HPDE6-E6E7 (cell line): Measurements from ENCODE around the gene GPRC5A.

Experiments used
- DNase-seq: peaks from one replicate; pipeline ENCODE4 v3.0.0; 2011; ENCODE audit warnings: missing footprints; ENCODE audit errors: extremely low spot score

GPRC5A gene

DNA sequence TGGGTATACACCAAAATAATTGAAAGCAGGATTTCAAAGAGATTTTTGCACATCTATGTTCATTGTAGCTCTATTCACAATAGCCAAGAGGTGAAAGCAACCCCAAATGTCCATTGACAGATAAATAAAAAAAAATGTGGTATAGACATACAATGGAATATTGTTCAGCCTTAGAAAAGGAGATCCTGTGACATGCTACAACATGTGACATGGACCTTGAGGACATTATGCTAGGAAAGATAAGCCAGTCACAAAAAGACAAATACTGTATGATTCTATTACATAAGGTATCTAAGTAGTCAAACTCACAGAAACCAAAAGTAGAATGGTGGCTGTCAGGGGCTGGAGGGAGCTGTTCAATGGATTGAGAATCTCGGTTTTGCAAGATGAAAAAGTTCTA is 48.5 kb downstream of the GPRC5A start:
- no peak for DNase-seq

DNA sequence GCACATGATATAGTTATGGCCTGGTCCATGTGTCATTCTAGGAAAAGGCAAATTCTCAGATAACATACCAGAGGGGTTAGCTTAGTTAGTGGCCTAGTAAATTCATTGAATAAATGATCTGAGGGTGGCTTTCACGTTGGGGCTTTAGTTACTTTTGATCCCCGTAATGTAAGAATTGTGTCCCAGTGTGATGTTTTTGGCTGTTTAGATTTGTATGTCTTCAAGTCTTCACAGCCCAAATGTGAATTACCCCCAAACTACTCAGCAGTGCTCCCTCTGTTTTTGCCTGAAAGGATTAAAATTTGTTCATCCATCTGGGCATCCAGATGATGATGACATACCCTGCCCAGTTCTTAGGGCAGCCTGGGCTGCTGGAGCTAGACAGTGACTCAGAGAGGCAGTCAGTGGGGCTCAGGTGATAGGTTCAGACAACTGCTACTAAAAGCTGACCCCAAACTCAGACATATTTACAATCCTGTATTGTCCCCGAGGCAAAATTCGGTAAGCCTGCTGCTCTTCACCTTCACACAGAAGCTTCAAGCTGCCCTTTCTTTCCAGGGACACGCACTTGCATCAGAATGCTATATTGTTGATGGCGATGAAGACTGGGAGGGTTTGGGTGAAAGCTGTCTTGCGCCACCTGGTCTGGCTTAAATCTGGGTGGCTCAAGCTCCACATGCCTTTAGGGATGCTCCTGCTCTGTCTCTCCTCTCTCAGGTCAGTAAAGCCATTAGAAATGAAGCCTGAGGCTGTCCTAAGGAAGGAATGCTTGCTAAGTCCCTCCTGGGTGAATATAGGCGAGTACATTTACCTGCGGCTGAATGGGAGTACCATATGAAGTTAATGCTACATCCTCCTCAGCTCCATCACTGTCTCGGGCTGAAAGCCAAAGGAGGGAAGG is 50.3 kb downstream of the GPRC5A start:
- no peak for DNase-seq

DNA sequence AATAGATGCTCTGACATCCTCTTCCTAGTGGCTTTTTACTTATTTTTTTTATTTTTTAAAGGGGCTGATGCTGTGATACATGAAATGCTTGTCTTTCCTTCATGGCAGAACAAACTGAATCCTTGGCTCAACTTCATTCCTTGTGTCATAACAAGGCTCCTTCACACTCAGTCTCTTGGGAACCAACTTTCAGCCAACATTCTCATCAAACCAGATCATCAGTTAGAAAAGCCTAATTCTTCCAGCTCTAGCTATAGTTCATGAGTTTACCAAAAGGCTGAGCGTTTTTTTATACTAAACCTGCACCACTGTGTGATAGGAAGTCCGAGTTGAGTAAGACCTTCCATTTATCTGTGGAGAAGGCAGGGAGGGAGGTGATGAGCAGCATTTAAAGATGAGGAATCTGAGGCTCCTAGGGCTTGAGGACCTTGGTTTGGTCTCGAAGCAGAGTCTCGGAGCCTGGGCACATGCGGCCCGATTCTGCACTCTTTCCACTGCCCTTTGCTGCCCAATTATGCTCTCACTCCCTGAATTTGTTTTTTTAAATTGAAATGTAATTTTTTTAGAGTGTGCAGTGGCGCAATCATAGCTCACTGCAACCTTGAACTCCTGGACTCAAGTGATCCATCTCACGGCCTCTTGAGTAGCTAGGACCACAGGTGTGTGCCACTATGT is 52.4 kb downstream of the GPRC5A start:
- DNase-seq: no peak

DNA sequence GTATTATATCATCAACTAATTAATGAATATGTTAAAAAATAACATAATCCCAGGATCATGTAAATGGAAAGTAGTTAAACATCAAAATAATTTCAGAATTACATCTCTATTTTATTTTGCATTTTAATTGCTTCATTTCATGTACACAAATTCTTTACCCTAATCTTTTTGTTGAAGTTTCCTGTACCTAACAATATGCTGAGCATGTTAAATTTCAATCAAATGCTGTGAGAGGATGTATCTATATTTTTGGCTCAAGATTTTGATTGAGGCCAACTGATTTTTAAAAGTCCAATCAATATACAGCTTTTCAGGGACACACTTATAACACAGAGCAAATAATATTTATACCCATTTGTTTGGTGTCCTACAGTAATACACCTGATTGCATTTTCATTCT is 54.2 kb downstream of the GPRC5A start:
- no peak for DNase-seq

- DNase-seq: no peak
These were observed 55.5 kb downstream of the GPRC5A start for GRCh38 chr12:12946686-12947355.

DNA sequence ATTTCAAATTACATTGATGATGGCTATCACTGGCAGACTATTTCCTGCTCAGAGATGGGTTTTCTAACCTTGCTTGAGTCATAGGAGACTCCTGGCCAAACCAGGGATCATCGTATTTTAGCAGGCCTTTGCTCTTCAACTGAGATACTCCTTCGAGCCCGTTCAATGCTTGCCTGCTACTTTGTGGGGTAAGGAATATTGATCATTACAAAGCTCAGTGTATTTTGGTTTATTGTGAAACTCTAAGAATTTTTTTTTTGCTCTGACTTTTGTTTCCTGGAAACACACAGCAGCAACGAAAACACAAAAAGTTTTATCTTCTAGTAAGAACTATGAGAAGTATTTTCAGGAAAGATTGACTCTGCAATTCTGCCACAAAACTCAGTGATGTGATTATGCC is 56.5 kb downstream of the GPRC5A start:
- no peak for DNase-seq

- DNase-seq: no peak
These were observed 60.1 kb downstream of the GPRC5A start for GRCh38 chr12:12951504-12951903.

DNA sequence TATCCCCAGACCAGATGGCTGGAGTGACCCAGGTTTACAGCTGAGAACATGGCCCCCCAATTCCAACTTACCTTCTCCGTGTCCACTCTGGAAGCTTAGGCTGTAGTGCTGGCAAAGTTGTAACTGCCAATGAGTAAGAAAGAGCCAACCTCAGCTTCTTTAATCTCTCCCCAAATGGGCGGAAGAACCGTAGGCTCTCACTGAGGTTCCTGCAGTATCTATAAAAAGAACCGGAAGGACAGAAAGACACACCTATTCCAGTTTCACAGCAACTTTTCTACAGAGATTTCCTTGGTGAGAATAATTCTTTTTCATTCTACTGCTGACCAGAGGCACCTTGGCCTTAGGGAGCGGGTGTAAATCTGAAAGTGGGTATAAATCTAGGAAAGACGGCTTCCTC is 60.7 kb downstream of the GPRC5A start, which contains the start of gene GPRC5D:
TSS of gene GPRC5D (minus strand) at position 135 of the 400 bp plus-strand sequence. CDS start 1,786 bp downstream, outside the sequence.
- DNase-seq: no peak

- no peak for DNase-seq
These were observed 63.0 kb downstream of the GPRC5A start for GRCh38 chr12:12954356-12954755.

GRCh38 chr12:12954878-12955625 is 63.7 kb downstream of the GPRC5A start:
- no peak for DNase-seq

DNA sequence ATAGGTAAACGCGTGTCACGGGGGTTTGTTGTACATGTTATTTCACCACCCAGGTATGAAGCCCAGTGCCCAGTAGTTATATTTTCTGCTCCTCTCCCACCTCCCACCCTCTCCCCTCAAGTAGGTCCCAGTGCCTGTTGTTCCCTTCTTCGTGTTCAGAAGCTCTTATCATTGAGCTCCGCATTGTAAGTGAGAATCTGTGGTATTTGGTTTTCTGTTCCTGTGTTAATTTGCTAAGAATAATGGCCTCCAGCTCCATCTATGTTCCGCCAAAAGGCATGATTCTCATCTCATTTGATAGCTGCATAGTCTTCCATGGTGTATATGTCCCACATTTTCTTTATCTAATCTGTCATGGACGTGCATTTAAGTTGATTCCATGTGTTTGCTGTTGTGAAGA is 67.5 kb downstream of the GPRC5A start:
- no peak for DNase-seq

GRCh38 chr12:12960639-12961209 is 69.4 kb downstream of the GPRC5A start:
- DNase-seq: no peak

- DNase-seq: no peak
These were observed 72.9 kb downstream of the GPRC5A start for GRCh38 chr12:12964255-12964654.

GRCh38 chr12:12965836-12966235 is 74.5 kb downstream of the GPRC5A start:
- DNase-seq: no peak
